ENCODE data around the gene MMP21.

MMP21 gene

DNA sequence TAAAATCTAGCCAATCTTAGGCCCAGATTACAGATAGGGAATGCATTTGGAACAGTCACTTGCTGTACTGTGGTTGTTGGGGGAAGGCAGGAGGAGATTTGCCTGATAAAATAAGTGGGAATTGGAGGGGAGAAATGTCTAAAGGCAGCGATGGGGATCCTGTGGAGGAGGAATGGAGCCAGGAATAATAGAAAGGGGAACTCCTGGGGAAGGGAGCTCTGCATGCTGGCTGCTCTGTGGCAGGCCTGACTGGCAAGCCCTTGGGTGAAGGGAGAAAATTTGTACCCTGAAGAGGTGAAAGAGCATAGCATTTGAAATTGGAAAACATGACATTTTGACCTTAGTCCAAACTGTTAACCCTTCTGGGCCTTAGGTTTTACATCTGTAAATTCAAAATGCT lies 13.7 kb downstream of the MMP21 start:
- DNase-seq, result no peak

DNA sequence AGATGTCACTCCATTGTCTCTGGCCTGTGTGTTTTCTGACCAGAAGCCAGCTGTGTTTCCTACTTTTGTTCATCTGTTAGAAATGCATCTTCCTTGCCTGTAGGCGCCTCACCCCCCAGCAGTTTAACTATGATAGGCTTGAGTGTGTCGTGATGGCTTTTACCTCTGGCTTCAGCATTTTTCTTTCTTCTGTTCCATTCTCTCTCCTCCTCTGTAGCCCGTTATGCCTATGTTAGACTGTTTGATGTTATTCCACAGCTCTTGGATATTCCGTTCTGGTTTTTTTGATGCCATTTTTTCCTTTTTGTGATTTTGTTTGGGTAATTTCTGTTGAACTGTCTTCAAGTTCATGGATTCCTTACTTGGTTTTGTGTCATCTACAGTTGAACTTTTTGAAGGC lies 17.9 kb downstream of the MMP21 start:
- no peak for DNase-seq

DNA sequence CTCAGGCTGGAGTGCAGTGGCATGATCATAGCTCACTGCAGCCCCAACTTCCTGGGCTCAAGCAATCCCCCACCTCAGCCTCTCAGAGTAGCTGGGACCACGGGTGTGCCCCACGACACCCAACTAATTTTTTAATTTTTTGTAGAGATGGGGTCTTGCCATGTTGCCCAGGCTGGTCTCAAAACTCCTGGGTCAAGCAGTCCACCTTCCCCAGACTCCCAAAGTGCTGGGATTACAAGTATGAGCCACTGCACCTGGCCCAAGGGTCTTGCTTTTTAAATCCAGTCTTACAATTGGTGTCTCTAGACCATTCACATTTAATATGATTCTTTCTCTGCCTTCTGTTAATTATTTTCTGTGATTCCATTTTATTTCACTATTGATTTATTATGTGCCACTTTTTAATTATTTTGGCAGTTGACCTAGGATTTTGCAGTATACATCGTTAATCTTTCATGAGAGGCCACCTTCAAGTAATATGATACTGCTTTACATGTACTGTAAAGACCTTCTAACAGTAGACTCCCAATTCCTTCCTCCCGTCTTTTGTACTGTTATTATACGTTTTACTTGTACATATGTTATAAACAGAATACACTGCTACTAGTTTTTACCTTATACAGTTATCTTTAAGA lies 18.7 kb downstream of the MMP21 start:
- no peak for DNase-seq

DNA sequence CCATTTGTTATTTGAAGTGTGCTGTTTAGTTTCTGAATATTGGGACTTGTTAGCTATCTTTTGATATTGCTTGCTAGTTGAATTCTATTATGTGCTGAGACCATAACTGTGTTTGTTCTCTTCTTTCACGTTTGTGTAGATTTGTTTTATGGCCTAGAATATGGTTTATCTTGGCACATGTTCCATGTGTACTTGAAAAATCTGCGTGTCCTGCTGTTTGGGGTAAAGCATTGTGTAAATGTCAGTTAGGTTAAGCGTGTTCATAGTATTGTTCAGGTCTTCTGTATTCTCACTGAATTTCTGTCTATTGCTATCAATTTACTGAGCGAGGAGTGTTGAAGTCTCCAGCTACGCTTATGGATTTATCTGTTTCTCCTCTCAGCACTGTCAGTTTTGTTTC lies 19.4 kb downstream of the MMP21 start:
- DNase-seq, result no peak

DNA sequence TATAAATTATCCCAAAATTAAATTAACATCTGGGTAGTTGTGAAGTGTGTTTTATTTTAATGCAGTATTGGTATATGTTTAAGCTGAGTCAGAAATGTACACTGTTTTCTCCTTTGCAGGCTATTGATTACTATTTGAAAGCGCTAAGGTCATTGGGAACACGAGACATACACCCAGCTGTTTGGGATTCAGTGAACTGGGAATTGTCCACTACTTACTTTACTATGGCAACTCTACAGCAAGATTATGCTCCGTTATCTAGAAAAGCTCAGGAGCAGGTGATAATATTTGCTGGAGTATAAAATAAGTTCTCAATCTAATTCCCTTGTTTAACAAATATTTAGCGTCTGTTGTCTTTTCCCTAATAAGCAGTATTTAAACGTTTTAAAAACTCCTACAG lies 28.2 kb downstream of the MMP21 start:
- DNase-seq, result no peak

DNA sequence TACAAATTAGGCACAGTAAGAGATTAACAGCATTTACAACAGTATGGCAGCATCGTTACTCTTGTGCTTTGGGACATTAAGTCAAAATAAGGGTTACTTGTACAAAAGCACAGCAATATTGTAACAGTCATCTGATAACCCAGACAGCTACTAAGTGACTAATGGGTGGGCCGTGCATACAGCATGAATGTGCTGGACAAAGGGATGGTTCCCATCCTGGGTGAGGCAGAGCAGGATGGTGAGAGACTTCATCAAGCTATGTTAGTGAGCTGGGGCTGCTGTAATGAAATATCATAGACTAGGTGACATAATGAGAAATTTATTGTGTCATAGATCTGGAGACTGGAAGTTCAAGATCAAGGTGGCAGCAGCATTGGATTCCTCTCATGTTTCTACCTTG lies 30.7 kb downstream of the MMP21 start:
- no peak for DNase-seq

DNA sequence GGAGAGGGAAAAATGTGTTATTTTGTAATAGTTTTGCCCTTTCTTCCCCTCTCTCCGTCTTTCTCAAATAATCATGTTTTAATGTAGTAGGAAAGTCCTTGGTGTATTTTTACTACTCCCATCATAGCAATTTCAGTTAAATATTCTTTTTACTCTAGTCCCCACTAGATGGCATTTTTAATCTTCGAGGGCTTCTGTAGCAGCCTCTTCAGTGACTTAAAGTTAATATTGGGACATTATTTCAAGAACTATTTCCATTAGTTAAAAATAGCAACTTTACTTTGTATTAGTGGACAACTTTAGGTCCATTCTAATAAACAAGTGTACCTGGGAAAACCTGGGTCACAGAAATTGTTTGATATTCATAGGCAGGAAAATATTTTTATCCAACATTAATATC lies 33.2 kb downstream of the MMP21 start:
- DNase-seq, result no peak

DNA sequence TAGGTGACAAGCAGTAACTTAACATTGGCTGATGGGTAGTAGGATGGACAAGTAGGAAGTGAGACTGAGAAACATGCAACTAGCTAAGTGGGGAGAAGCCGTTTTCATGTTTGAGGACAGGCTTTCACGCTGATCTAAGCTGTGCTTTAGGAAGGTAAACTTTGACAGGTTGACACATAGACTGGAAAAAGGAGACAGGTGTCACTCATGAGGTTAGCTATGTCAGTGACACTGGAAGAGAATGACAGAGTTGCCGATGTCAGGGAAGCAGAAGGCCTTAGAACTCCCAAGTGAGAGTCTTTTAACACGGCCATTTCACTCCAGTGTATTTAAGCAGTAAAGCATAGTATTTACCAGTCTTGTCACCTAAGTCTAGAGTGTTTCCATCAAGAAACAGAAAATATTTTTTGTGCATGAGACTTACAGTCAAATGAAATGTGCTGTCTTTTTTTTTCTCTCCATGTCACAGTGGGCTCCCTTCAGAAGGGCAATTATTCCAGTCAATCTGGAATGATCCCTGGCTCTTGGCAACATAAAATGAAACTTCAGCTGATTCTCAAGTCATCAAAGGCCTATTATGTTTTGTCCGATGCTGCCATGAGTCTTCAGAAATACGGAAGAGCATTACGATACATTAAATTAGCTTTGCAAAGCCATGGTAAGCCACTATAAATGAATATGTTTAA lies 35.5 kb downstream of the MMP21 start:
- DNase-seq, result no peak

DNA sequence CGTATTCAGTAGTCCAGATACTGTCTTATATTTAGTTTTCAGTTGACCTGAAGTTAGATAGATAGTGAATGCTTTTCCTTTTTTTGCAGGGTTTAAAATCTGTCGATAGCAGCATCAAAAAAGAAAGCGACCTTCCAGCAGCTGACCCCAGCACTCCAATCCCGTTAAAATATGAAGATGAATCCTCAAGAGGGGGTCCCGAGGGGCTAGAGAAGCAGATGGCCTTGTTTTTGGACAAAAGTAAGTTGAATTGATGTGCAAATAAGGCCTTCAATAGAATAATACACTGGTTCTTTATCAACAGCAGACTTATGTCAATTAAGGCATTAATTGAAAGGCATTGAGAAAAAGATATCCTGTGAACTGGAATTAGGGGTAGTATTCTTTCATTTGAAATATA lies 37.4 kb downstream of the MMP21 start:
- no peak for DNase-seq

DNA sequence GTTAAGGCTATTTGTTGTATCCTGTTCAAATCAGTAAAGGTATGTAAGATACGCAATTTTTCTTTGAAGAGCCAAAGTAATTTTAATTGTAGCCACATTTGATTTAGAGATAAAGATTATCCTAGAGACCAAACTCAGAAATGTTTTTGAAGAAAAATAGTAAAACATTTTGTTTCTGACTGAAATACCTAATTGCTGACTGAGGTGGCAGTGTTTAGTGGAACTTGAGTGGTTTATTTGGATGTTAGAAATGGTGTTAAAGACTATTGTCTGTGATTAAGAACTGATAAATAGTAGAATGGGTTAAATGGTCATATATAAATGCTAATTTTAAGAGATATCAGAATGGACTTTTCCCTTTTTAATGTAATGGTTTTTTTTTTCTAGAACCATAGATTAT lies 40.8 kb downstream of the MMP21 start:
- no peak for DNase-seq

DNA sequence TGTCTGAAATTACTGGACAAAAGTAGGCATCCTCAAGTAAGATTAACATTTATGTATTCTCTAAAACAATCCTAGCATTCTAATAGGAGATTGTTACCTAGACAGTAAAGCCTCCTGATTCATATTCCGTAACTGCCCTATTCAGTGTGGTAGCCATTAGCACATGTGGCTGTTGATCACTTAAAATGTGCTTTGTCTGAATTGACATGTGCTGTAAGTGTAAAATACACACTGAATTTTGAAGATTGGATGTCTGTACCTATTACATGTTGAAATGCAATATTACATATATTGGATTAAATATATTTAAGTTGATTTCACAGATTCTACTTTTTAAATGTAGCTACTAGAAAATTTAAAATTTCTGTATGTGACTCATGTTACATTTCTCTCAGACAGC lies 41.5 kb downstream of the MMP21 start:
- DNase-seq, result no peak

DNA sequence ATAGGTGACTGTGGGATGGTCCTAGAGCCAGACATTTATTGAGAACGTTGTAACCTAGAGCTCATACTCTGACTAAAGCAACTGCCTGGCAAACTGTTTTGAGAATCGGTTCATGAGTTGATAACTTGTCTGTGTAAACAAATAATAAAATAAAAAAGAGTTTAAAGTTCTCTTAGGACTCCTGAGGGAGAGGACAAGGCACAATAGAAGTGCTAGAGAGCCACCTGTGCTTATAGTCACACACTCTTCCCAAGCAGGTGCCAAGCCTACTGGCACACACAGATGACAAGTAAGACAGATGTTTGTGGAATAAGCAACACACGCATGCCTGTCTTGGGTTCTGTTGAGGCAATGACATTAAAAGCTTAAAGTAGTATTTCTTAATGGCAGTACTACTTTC lies 48.2 kb downstream of the MMP21 start:
- DNase-seq, result no peak

DNA sequence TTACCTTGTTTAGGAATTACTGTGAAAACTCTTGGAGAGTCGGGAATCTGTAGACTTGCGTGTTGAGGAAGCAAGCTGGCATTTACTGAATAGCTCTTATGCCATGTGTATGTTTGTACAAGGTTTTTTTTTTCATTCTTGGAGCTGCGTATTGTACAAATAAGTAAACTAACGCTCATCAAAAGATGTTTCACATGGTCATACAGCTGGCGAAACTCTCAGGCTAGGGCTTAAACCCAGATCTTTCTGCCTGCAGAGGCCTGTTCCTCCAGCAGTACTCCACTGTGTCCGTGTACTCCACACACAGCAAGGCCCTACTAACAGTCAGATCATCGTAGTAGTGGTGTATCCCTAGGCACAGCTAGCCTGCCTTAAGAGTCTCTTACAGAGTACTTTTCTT lies 48.7 kb downstream of the MMP21 start:
- DNase-seq, result no peak

DNA sequence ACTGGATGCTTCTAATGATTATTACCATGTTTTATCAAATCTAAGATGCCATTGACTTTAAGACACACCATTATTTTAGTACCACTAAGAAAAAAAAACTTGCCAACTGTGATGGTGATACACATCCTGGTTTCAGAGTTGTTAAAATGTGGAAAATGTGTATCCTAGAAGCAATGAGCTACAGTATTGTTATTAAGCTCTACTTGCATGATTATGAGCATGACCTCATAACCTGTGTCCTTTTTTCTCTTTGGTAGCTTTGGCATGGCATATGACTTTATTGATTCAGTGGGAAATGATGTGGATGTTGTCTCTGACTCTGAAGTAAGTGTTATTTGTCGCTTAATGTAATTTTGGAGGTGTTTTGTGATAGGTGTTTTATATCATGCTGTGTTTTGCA lies 52.8 kb downstream of the MMP21 start:
- DNase-seq, result no peak

DNA sequence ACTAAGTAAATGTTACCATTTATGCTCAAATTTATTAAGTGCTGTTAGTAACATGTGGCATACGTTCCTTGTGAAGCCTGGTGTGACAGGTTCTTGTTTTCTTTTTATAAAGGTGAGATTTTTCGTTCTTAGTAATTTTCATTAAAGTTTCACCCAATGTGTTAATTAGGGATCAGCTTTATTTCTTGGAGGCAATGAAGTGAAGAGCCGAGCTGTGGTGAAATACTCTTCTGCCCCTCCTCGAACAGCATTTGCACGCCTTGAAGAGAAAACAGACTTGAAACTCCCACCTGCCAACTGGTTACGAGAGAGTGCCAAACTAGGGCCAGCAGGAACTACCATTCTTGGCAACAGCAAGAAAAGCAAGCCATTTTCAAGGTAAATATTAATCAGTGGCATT lies 54.6 kb downstream of the MMP21 start:
- DNase-seq, result no peak

DNA sequence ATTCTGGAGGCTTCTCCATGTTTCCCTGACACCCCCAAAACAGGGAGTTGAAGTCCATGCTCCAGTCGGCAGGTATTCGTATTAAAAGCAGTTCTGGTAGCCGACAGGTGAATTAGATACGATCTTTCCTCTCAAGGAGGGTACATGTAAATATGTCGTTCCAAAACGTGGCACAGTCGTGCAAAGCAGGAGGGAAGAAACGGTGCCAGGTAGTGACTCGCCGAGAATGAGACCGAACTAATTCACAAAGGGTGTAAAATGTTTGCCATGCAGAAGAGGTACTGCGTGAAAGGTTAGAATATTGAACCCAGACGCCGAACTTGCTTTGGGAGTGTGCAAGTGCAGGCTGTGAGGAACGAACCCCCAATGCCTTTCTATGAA lies 55.6 kb downstream of the MMP21 start:
- DNase-seq, result no peak

DNA sequence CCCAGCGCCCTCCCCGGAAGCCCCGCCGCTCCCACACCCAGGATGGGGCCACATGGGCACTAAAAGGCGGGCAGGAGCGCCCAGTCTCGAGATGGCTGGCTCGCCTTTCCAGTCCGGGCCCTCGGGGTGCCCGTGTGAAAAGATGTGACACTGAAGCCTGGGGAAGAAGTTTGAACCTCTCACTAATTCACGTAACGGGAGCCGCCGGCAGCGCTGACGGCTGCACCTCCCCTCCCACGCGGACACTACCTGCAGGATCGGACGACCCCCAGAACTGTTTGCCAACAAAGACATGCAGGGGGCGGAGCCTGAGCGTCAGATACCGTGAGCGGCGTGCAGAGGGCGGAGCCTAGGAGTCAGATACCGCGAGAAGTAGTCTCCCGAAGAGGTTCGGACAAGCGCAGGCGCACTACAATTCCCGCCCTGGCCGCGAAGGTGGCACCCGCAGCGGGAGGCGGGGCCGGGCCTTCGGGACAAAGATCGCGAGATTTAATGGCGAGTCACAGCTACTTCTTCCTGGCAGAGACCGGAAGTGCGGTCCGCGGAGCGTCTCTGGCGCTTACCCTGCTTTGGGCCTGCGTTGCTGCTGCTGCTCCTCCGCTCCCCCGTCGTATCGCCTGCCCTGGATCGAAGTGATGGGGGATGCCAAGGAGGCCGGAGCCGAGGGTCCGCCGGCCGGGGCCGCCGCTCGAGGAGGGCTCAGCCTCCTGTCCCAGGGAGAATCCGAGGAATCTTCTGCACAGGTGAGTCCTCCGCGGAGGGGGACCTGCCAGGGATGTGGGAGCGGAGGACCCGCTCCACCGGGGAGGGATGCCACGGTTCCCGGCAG lies 56.2 kb downstream of the MMP21 start, which contains the start of gene EDRF1:
Gene EDRF1, plus strand, starts transcription at position 537 of the 829 bp plus-strand sequence. Its CDS starts 99 bp downstream, at position 636.
- DNase-seq, result peak; percentile 100

Data from femur (tissue), 1 donor.